NT2/D1 (cell line): ENCODE data around the gene RAPGEF4.

Source experiments
- SUZ12 ChIP-seq: IDR thresholded peaks from 2 replicates; pipeline ENCODE4 v1.6.1; 2011; ENCODE audit not compliant: insufficient read length, insufficient read depth; ENCODE audit errors: extremely low read depth
- YY1 ChIP-seq: IDR thresholded peaks from 2 replicates; pipeline ENCODE4 v1.6.1; 2011; ENCODE audit not compliant: insufficient read length, insufficient read depth
- ZNF274 ChIP-seq: IDR thresholded peaks from 2 replicates; pipeline ENCODE4 v1.6.1; 2011; ENCODE audit warnings: mild to moderate bottlenecking, low read depth, low read length

DNA sequence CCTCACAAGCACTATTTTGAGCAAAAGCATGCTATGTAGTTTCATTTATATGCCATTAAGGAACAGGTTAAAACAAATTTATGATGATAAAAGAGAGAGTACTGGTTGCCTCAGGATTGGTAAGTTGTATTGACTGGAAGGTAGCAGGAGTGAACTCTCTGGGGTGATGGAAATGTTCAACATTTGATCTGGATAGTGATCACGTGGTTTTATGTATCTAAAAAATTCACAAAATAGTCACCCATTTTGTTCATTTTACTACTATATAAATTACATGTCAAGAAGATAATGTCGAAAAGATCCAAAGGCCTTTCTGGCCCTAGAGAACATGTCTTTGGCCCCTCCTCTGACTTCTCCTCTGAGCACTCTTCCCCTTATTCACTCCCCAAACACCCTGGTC is 10.4 kb upstream of the RAPGEF4 start:
- TF ChIP-seq ZNF274, result no peak
- TF ChIP-seq YY1, result no peak
- TF ChIP-seq SUZ12, result no peak
